GM18499 (cell line): Measurements from ENCODE around the gene PUS1.
A peak's percentile ranks its signal among the peaks of the same experiment; 100 is the strongest.

Experiments used
- ATAC-seq: cut with Tn5 transposase; IDR thresholded peaks from one replicate; pipeline ENCODE4 v1.9.1; 2021; ENCODE audit warnings: moderate number of reproducible peaks; ENCODE audit not compliant: insufficient read depth, unreplicated experiment

PUS1 gene

DNA sequence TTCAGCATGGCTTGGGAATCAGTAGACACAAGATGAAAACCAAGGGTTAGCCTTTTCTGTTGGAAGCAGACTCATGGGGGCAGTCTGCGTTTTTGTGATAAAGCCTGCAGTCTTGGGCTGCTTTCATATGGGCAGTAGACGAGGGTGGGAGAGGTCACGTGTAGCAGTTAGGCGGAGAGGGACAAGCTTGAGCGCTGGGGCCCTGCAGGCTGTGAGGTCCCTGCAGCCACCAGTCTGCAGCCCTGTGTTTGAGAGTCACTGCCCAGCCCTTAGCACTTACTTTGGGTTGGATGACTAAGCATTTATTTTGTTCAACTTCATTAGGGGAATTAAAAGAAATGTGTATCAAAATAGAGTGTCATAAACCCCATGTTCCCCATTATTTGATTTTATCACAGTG, 57.8 kb downstream of the PUS1 start:
- no peak for ATAC-seq

DNA sequence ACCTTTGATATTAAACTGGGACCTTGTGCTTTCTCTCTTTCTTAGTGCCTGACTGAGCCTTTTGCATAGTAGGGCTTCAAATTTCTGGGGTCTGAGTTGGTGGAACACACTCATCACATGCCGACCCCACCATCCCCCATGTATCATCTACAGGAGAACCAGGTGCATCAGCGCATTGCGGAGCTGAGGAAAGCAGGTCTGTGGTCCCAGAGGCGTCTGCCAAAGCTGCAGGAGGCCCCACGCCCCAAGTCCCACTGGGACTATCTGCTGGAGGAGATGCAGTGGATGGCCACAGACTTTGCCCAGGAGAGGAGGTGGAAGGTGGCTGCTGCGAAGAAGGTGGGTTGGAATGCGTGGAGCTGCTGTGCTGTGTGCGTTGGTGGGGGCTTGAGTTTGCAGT, 58.5 kb downstream of the PUS1 start:
- no peak for ATAC-seq

DNA sequence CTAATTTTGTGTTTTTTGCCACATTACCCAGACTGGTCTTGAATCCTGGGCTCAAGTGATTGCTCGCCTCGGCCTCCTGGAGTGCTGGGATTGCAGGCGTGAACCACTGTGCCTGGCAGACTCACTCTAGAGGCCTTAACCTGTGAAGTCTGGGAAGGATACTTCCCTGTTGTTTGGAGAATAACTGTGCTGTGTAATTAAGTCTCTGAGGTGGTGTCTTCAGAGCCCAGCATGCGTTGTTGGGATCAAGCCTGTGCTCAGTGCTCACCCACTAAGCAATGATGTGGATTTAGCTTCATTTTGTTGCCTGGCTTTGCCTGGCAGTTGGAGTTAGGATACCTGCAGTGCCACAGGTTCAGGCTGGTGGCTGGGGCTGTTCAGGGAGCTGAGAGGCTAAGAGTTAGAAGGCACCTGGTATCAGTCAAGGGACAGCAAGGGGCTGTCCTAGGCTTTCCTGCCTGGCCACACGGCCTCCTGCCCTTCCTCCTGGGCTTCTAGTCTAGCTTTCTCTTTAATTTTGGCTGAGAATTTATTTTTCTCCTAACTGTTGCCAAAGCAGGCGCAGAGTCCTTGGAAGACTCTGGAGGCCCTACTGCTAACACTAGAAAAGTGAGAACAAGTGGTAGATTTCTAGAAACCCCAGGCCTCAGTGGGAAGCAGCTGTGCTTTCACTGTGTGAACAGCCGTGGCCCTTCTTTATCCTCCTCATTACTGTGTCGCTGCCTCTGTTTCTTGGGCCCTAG, 59.1 kb downstream of the PUS1 start:
- no peak for ATAC-seq

DNA sequence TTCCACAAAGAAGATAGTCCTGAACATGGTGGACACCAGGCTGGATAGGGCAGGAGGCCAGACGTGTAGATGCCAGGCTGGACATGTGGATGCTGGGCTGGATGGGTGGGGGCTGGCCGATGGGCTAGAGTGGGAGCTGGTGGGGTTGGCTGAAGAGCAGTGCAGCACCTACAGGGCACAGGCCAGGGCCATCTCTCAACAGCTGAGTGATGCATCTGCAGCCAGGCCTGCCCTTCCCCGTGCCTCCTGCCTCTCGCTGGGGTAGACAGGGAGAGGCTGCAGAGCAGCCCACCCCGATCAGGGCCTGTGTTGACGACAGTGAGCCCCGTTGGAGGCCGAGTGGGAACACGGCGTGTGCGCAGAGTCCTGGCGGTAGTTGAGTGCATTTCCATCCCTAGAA, 59.9 kb downstream of the PUS1 start:
- no peak for ATAC-seq

DNA sequence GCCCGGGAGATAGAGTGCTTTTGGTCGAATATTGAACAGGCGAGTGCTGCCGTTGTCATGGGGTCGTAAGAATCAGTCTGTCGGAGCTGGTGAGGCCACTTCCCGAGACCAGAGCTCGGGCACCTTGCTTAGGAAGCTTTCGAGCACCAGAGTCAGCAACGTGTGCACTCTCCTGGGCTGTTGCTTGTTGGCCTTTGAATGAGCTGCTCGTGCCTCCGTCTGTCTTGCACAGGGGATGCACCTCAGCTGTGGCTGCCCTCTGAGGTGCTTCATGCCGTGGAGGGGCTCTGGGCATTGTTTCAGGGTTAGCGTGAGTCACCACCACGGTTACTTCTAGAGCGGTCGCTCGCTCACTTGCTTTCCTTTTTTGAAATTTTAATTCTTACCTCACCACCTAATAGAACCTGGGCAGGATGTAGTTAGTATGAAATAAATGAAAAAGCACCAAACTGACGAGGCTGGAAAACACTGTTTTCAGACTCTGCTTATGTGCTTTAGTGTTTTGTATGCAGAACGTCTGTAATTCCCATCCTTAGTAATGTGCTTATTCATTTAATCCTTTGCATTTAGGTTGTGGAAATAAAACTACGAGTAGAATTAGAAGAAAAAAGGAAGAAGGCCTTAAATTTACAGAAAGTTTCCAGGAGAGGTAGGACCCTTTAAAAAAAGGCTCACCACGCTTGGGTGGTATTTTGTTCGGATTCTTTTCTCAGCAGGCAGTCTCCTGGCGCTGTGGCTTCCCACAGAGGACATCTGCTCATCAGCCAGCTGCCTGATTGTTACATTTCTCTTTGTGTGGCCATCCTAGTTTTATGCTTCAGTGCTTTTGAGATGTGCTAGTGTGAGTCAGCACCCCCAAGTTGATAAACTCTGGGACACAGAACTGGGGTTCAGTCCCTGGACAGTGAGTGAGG, 61.2 kb downstream of the PUS1 start:
- ATAC-seq: no peak

DNA sequence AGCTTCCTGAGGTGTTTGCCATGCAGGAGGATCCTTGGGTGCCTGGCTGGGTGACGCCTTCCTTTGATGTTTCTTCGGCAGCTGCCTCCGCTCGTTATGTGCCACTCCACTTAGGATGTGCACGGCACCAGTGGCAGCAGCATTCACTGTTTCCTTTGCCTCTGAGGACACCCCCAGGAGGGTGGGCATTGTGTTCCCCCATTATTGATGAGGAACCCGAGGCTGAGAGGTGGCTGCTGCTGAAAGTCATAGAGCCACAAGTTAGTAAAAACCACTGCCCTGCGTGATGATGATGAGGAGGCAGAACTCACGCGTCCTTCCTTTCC, 61.9 kb downstream of the PUS1 start:
- ATAC-seq: no peak

DNA sequence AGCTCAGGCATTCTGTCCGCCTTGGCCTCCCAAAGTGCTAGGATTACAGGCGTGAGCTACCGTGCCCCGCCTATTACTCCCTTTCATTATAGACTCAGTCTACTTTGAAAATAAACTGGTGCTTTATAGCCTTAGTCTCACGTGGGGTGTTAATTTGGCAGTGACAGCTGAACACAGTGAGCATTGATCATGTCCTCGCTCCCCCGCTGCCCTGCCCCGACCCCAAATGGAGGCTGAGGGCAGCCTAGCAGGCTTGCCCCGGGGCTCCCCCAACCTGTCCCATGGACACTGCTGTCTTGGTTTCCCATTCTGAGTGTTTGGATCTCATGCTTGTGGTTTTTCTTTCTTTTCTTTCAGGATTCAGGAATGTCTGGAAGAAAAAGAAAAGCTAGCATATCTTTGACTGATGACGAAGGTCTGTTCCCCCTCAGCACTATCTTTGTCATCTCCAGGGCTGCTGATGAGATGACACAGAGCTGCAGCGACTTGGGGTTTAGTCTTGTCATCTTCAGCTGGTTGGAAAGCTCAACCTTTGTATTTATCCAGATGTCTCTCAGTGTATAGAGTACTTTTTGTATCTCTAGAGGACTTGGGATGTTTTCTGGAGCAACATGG, 62.8 kb downstream of the PUS1 start:
- ATAC-seq: no peak

DNA sequence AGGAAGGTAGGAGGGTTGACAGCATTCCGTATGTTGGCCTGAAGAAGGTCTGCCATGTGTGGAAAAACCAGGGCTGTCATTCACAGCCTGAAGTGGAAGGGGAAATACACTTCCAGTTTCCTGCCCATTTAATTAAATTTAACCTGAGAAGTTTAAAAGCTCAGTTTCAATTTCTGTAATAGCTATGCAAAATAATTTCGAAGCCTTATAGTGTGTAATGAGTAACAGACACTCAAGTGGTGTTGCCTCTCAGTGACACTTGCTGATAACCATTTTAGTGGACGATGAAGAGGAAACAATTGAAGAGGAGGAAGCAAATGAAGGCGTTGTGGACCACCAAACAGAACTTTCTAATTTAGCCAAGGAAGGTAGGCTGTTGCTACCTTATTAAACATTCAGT, 65.5 kb downstream of the PUS1 start:
- ATAC-seq: peak; percentile 52
